Superior temporal gyrus (tissue), 1 donor: ENCODE results near the gene POLR3B.

Experiments
- DNase-seq: peaks from one replicate; pipeline ENCODE4 v3.0.0-alpha.2; 2016; ENCODE audit errors: extremely low spot score

The POLR3B gene

DNA sequence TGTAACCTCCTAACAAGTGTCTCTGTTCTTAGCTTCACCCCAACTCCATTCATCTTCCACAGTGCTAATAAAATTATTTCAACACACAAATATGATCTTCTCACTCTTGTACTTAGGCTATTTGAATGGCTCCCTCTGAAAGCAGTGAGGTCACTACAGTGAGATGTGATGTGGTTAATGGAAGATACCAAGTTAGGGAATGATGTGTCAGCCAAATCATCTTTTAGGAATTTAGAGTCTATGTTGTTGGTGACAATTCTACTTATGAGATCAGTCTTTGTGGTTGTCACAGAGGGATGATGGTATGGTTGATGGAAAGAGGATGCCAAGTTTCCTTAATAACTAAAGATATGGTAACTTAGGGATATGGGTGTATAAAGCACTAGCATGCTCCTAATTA lies 57.6 kb downstream of the POLR3B start:
- DNase-seq = no peak

DNA sequence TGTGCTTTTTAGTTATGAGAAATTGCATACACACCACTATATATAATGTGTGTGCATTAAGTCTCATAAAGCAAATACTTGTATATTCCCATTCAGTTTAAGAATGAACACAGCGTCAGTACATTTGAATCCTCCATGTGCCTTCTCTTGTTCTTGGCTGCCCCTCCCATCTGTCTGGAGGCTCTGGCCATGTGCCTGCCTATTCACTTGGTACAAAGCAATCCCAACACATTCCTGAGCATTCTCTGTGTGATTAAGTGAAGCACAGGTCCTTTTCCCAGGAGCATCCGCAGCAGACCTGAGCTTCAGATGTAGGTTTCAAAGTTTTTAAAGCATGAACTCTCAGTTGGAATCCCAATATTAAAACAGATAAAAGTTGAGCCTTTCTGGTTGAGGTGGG lies 58.7 kb downstream of the POLR3B start:
- no peak for DNase-seq

DNA sequence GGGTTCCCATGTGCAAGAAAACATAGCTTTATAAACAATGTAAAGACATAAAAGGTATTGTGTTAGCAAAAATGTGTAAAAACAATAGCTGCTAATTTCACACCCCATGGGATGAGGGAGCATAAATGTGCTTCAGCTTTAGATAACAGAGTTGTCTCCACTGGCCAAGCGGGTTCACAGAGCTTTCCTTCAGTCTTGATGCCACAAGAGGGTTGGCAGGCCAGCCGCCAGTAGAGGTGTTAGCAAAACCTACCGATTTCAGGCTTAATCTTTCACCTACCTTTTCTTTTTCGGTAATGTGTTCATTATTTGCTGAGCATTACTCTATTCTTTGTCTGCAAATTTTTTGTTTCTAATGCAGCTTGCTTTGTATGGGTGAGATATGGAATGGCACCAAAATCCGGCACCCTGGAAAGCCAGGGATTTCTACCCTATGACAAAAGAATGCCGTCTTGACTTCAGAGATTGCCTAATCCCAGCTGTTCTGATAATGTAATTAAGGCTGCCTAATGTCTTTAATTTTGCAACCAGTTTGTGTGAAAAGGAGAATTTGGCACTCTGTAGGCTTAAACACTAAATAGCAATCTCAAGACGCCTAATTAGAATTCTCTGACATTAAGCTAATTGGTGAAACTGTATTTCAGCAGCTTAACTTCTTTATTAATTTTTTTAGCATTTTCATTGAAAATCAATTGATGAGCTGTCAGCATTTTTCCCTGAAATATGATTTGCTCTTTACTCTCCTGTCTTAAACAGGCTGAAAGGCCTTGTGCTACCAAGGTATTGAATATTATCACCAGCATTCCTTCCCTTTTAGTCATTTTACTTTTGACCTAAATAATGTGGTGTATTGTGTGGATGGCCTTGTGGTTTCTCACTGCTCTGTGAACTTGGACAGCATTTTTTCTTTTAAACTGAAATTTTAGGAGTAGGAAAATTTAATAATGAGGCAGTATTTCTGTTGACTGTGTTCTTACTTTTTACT lies 60.7 kb downstream of the POLR3B start:
- no peak for DNase-seq

DNA sequence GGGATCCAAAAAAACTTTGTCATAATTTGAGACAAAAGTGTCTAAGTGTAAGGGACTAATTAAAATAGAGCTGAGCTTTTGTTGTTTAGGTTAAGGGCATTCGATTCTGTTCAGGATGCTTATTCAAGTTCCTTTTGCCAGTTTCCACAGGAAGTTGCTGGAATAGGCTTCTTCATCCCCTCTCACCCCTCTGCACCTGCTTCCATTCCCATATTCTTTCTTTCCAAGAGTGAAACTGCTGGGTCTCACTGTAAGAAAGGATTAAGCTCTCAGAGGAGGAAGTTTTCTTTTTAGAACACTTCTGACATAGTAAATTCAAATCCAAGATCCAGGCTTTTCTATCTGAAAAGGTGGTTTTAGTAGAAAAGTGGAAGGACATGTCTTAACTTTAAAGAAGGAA lies 61.4 kb downstream of the POLR3B start:
- DNase-seq = no peak

DNA sequence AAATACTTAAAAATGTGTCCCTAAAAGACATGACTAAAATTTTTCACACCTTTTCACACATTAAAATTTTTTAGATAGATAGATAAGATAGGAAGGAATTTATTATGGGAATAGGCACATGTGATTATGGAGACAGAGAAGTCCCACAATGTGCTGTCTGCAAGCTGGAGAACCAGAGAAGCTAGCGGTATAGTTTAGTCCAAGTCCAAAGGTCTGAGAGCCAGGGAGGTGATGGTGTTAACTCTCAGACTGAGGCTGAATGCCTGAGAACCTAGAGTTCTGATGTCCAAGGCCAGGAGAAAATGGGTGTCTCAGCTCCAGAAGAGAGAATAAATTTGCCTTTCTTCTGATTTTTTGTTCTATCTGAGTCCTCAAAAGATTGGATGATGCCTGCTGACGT lies 65.7 kb downstream of the POLR3B start:
- DNase-seq = no peak

DNA sequence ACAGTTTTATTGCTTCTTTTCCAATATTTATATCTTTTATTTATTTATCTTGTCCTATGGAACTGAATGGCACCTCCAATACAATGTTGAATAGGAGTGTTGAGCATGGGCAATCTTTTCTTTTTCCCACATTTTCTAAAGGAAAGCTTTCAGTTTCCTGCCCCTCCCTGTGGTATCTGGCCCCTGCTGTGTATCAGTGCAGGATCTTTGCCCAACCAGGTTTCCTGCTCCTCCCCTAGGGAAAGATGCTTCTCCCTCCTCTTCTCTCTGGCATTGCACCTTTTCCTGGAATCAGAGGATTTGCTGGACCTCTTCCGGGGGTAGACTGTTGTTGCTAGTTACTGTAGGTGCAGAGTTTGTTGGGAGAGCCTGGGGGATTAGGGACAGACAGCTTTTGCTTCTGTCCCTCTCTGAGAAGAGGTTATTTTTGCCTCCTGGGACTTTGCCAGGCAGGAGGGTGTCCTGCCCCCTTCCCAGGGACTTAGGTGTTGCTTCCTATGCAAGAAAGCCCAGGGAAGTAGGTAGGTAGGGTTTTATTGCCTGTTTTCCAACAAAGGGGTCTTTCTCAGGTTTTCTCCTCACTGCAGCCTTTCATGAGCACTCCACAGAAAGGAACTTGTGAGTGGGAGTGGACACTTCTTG lies 67.6 kb downstream of the POLR3B start:
- DNase-seq = no peak

DNA sequence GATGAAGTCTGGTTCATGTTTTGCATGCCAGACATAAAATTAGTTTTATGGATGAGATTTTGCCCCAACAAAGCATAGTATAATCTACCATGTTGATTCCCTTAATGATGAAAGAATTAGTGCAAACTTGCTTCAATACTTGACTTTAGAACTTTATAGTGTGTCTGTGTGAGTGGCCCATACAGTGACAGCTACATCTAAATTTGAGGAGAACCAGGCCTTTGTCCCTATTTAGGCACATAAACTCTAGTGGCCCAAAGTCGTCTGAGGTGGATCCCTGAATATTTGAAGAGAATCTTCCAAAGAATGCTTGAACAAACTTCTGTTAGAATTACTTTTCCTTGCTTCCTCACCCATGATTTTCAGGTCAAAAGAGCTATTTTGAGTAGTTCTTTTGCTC lies 70.4 kb downstream of the POLR3B start:
- no peak for DNase-seq

DNA sequence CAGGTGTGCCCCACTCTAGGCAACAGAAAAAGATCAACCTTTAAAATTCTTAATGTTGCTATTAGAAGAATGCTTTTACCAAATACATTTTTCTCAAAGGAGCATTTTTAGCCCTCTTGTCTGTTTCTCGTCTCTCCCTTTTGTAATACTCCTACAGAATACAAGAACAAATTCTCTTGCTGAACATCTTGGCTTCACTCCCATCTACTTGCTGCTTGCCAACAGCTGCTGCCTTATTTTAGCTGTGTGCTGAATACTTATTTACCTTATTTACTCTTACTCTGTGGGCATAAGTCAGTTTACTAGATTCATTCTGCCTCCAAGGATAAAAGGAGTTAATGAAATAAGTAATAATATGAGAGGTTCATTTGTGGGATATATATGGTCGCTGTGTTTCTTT lies 70.8 kb downstream of the POLR3B start:
- peak; percentile 66 for DNase-seq

DNA sequence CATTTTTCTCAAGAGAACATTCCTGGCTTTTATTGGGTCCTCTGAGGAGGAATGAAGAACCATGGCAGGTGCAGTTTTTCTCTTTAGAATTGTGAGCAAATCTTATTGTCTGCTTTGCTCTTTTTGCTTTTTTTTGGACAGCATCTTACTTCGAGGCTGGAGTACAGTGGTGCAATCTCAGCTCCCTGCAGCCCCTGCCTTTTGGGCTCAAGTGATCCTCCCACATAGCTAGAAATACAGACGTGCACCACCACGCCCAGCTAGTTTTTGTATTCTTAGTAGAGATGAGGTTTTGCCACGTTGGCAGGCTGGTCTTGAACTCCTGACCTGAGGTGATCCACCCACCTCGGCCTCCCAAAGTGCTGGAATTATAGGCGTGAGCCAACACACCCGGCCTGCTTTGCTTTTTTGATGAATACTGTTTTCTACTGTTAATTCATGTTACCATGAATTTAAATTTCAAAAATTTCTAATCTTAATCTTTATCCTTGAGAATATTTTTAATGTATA lies 71.5 kb downstream of the POLR3B start:
- DNase-seq = no peak

DNA sequence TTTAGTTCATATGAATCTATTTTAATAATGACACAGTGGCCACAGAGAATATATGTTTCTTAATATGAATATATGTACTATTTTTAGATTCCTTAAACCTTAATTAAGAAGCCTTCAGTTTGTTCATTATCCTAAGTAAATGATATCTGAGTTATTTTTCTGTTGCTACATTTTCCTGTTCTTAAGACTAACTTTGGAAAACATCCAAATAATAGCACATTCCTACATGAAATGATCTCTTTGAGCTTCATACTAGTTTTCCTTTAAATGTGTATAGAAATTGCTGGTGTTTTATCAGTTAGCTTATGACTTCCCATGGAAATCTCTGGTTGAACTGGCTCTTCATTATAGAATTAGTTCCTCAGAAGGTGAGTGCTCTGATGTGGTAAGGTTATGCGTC lies 72.1 kb downstream of the POLR3B start:
- DNase-seq = no peak

DNA sequence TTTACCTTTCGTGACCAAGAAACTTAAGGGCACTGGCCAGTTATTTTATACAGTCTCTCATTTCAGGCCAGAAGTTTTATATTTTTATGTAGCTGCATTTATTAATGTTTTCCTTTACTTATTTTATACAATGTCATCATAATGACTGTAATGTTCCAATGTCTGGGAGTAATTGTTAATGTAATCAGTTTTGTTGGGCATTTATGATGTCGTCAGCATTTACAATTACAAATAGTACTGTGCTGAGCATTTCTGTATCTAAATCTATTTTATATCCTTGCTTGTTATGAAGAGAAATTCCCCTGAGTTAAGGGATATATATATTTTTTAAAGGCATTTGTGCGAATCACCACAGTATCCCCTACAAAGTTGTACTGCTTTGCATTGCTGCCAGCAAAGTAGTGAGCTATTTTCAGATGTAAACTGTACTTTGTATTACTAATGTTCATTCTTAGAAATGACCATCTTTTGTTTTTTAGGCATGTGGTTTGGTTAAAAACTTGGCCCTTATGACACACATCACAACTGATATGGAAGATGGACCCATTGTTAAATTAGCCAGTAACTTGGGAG lies 74.4 kb downstream of the POLR3B start:
- no peak for DNase-seq

DNA sequence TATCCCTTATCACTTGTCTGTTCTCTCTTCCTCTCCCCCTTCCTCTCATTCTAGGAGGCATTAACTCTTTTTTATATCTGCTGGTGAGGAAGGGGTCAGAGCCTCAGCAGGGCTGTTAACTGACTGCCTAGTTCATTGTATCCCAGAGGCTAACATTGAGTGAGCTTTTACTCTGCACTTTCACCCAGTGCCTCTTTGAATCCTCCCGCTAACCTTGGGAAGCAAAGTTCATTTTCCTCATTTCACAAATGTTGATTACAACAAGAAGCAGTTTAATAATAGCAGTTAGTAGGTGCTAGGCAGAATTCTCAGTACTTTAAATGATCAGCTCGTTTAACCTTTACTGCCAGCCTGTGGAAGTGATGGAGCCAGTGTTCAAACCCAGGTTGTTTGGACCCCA lies 75.5 kb downstream of the POLR3B start:
- no peak for DNase-seq

DNA sequence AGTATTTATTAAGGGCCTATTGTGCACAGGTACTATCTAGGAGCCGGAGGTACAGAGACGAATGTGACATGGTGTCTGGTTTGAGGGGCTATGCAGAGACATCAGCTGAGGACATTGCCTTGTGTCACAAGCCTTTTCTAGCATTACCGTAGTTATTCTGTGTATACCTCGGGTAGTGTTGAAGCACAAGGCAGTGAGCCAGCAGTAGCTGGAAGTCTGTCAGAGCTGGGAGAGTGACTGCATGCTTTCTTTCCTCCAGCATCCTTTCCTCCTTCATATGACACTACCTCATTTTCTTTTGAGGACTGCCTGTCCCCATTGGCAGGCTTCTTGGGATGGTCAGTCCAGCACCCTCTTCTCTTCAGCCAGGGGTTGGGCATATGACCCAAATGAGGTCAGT lies 77.0 kb downstream of the POLR3B start:
- peak; percentile 29 for DNase-seq

DNA sequence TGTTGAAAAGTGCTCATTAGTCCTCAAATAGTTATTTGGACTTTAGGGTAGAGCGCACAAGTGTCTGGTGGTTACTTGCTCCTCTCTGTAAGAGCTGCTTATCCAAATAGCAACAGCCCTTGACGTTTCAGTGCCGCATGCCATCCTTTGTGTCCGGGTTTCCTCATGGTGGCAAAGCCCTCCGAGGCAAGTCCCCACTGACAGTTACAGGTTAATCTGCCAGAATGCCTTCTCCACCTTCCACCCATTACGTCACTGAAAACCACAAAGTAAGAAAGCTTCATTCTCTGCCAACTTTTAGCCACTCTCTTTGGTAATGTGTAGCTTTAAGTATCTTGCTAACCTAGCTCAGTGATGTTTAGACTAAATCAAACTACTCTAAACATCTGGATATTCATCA lies 78.6 kb downstream of the POLR3B start:
- no peak for DNase-seq

DNA sequence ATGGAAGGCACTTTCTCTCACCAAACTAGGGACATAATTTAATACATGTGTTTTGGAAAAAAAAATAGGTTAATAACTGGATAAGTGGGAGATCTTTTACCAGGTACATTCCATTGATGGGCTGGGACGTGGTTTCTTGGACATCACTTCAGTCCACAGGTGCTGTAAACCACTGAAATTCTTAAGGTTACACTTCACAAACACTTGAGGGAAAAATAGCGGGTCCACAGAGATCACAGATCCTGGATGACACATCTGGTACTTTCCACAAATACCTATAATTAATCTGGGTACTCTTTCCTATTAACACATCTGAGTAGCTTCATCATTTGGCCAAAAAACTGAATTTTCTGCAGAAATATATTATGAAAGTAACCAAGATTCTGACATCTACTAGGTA lies 85.0 kb downstream of the POLR3B start:
- no peak for DNase-seq

DNA sequence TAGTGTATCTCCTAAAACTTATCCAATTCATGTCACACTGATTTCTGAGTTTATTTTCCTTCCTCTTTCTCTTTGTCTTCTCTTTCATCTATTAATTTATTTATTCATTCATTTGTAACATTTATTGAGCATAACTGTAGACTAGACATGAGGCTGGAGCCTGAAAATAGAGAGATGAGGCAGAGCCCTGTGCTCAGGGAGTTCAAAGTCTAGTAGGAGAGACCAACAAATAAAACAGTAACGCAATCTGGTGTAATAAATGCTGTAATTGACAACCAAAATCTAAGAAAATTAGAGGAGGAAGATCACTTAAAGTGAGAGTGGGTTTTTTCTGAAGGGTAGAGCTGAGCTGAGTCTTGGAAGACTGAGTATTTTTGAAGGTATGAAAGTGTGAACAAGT lies 87.5 kb downstream of the POLR3B start:
- no peak for DNase-seq

DNA sequence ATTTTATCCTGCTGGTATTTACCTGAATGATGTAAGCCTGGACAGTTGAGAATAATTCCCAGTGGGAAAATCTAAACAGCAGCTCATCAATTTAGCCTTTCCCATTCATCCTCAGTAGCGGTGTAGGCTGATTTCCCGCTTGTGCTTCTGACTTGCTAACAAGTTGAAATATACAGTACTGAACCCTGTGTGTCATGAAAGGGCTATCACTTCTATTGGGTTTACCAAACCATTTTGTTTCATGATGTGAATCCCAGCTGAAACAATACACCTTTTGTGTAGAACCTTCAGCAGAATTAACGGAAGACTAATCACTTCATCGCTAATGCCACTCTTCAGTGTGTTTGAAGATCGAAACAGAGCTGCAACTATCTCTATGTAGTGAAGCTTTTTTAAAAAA lies 88.4 kb downstream of the POLR3B start:
- no peak for DNase-seq

DNA sequence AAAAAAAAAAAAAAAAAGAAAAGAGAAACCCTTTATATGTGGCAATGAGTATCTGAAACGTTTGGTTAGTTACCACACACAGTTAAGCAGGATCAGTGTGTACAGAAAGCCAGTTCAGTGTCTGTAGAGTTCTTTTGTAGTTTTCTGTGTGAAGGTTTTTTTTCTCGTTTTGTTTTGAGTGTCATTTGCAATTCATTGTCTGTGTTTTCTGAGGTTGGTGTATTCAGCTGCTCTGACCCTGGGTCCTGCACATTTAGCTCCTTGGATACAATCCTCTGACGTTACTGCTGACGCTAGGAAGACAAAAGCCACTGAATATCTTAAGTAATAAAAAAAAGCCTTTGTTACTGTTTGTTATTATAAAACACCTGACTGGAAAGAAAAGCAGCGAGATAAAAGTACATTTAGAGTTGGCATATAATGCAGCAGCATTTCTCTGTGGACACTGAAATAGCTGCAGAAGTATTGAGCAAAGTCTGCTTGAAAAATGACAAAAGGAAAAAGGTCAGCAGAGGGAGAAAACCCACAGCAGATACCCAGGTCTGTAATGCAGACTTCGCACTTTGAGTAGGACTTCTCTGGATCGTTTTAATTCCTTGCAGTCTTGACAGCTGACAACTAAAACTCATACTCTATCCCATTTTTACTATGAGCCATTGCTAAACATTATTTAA lies 89.0 kb downstream of the POLR3B start:
- DNase-seq = peak; percentile 38

DNA sequence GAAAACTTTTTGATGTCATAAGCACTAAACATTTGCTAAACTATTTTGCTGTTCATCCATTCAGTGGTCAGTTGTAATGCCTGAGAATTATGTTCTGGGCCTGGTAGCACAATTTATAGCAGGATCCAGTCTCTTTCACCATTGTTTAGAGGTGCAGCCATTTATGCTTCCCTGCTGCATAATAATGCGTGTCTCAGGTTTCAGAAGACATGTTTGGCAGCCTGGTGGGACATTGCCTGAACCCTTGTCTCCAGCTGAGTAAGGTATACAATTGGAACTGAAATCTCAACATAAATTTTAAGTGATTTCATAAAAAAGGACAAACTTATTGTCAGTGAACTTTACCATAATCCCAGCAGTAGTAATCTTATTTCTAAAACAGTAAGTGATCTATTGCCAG lies 94.8 kb downstream of the POLR3B start:
- no peak for DNase-seq

DNA sequence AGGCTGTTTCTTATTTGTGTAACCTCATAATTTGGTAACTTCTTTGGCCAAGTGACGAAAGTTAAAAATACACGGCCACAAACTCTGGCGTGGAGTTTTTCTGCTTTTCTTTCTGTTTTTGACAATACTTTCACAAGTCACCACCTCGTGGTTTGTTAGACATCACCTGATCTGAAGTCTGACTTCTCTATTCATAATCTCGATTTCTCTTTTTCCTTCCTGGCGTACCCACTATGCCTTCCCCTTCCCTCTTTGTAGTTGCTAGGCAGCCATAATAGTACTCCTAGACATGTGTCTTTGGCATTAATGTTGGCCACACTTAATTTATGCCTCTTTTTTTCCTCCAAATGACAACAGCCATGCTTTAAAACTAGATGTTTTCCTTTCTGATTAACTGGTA lies 97.6 kb downstream of the POLR3B start:
- no peak for DNase-seq

DNA sequence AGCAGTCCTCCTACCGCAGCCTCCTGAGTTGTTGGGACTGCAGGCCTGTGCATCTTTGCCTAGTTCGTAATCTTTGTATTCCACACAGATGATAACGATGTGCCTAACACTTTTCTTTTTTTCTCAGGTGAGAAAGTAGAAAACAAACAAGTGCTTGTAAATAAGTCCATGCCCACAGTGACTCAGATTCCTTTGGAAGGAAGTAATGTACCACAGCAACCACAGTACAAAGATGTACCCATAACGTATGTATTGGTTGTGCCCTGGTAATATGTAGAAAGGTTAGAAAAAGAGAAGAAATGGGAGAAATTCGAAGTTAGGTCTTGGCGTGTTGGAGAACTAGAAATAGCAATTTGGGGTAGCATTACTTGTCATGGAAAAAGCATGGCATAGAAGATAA lies 101.6 kb downstream of the POLR3B start:
- DNase-seq = no peak

DNA sequence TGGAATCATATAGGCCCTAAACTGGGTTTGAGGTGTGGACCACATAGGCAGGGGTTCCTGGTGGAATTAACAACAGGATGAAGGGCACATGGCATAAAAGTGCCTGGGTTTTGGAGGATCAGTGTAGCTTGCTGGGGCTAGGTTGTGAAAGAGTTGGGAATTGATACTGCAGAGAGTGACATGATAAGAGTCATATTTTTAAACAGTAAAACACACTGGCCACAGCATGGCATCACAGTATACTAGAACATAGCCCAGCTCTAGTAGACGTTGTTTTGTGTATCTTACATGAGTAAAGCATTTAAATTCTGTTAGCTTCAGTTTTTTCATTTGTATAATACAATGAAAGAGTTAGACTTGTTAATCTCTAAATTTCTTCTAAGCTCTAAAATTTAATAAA lies 102.0 kb downstream of the POLR3B start:
- DNase-seq = no peak
